Measurements from ENCODE around the gene PMM2.

PMM2 gene

GRCh38 chr16:8768692-8769091, 28.9 kb upstream of the PMM2 start:
- Histone ChIP-seq H2AFZ (ENCODE audit: low read length) (no peak overlapping the region), H3K79me2 (ENCODE audit: insufficient read depth, low read length) (no peaks in the 10 kb centered on the region), H3K9me2 (replicated peaks; ENCODE audit: low read depth, low read length) (no peaks in the 10 kb centered on the region), H3K4me3 (ENCODE audit: low read length, poor library complexity, severe bottlenecking) (no peak overlapping the region), H3K9ac (ENCODE audit: low read depth, low read length, poor library complexity, severe bottlenecking) (no peak overlapping the region), H3K4me1 (ENCODE audit: insufficient read depth, low read length, poor library complexity, severe bottlenecking) (no peaks in the 10 kb centered on the region), H4K20me1 (ENCODE audit: insufficient read depth, low read length, poor library complexity, severe bottlenecking) (no peaks in the 10 kb centered on the region), H3K27me3 (ENCODE audit: insufficient read depth, low read length, poor library complexity, severe bottlenecking) (no peaks in the 10 kb centered on the region), H3K9me3 (ENCODE audit: insufficient read depth, low read depth, low read length) (no peaks in the 10 kb centered on the region), H3K36me3 (ENCODE audit: insufficient read depth, low read length) (no peaks in the 10 kb centered on the region), H3F3A (ENCODE audit: low read depth) (no peaks in the 10 kb centered on the region), H3K4me2 (ENCODE audit: low read depth, low read length, poor library complexity, severe bottlenecking) (no peak overlapping the region)
- no peak for TF ChIP-seq EZH2phosphoT487 (IDR thresholded peaks at IDR 0.05; ENCODE audit: borderline replicate concordance)
- TF ChIP-seq, protein P1, sequence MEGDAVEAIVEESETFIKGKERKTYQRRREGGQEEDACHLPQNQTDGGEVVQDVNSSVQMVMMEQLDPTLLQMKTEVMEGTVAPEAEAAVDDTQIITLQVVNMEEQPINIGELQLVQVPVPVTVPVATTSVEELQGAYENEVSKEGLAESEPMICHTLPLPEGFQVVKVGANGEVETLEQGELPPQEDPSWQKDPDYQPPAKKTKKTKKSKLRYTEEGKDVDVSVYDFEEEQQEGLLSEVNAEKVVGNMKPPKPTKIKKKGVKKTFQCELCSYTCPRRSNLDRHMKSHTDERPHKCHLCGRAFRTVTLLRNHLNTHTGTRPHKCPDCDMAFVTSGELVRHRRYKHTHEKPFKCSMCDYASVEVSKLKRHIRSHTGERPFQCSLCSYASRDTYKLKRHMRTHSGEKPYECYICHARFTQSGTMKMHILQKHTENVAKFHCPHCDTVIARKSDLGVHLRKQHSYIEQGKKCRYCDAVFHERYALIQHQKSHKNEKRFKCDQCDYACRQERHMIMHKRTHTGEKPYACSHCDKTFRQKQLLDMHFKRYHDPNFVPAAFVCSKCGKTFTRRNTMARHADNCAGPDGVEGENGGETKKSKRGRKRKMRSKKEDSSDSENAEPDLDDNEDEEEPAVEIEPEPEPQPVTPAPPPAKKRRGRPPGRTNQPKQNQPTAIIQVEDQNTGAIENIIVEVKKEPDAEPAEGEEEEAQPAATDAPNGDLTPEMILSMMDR (conservative IDR thresholded peaks at IDR 0.05; ENCODE audit: low read length), result no peak

DNA sequence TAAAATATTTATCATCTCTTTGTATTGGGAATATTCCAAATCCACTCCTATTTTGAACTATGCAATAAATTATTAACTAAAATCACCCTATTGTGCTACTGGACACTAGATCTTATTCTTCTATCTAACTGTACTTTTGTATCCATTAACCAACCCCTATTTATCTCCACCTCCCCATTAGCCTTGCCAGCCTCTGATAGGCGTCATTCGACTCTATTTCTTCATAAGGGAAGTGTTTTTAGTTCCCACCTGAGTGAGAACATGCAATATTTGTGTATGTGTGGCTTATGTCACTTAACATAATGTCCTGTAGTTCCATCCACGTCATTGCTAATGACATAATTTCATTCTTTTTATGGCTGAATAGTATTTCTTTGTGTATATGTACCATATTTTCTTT, 24.1 kb upstream of the PMM2 start:
- Histone ChIP-seq H3K79me2 (ENCODE audit: insufficient read depth, low read length) (no peaks in the 10 kb centered on the region), H3K4me3 (ENCODE audit: low read length, poor library complexity, severe bottlenecking) (no peak overlapping the region), H3F3A (ENCODE audit: low read depth) (no peaks in the 10 kb centered on the region), H3K27me3 (ENCODE audit: insufficient read depth, low read length, poor library complexity, severe bottlenecking) (no peaks in the 10 kb centered on the region), H3K9me2 (replicated peaks; ENCODE audit: low read depth, low read length) (no peaks in the 10 kb centered on the region), H2AFZ (ENCODE audit: low read length) (no peak overlapping the region), H3K4me2 (ENCODE audit: low read depth, low read length, poor library complexity, severe bottlenecking) (no peak overlapping the region), H3K9ac (ENCODE audit: low read depth, low read length, poor library complexity, severe bottlenecking) (no peak overlapping the region), H3K4me1 (ENCODE audit: insufficient read depth, low read length, poor library complexity, severe bottlenecking) (no peaks in the 10 kb centered on the region), H3K36me3 (ENCODE audit: insufficient read depth, low read length) (no peaks in the 10 kb centered on the region), H4K20me1 (ENCODE audit: insufficient read depth, low read length, poor library complexity, severe bottlenecking) (no peaks in the 10 kb centered on the region), H3K9me3 (ENCODE audit: insufficient read depth, low read depth, low read length) (no peaks in the 10 kb centered on the region)
- no peak for TF ChIP-seq EZH2phosphoT487 (IDR thresholded peaks at IDR 0.05; ENCODE audit: borderline replicate concordance)
- TF ChIP-seq, protein P1 (conservative IDR thresholded peaks at IDR 0.05; ENCODE audit: low read length), result no peak

DNA sequence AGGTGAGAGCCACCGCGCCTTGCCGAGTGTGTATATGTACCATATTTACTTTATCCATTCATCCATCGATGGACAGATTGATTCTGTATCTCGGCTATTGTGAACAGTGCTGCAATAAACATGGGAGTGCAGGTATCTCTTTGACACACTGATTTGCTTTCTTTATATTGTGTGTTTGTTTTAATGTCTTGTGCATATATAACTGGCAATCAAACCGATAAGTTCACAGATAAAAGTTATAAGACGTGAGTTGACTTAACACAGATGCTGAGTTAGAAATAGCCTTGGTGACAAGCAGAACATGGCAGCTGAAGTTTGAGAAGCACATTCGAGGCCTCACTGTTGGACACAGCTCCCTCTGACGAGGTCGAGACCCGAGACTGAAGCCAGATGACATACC, 23.4 kb upstream of the PMM2 start:
- Histone ChIP-seq H3K4me3 (ENCODE audit: low read length, poor library complexity, severe bottlenecking) (no peak overlapping the region), H3K4me1 (ENCODE audit: insufficient read depth, low read length, poor library complexity, severe bottlenecking) (no peaks in the 10 kb centered on the region), H3K4me2 (ENCODE audit: low read depth, low read length, poor library complexity, severe bottlenecking) (no peak overlapping the region), H3K9me3 (ENCODE audit: insufficient read depth, low read depth, low read length) (no peaks in the 10 kb centered on the region), H3K27me3 (ENCODE audit: insufficient read depth, low read length, poor library complexity, severe bottlenecking) (no peaks in the 10 kb centered on the region), H4K20me1 (ENCODE audit: insufficient read depth, low read length, poor library complexity, severe bottlenecking) (no peaks in the 10 kb centered on the region), H3K79me2 (ENCODE audit: insufficient read depth, low read length) (no peaks in the 10 kb centered on the region), H2AFZ (ENCODE audit: low read length) (no peak overlapping the region), H3K9ac (ENCODE audit: low read depth, low read length, poor library complexity, severe bottlenecking) (no peak overlapping the region), H3K9me2 (replicated peaks; ENCODE audit: low read depth, low read length) (no peaks in the 10 kb centered on the region), H3F3A (ENCODE audit: low read depth) (no peaks in the 10 kb centered on the region), H3K36me3 (ENCODE audit: insufficient read depth, low read length) (no peaks in the 10 kb centered on the region)
- TF ChIP-seq EZH2phosphoT487 (IDR thresholded peaks at IDR 0.05; ENCODE audit: borderline replicate concordance), result no peak
- TF ChIP-seq, protein P1 (conservative IDR thresholded peaks at IDR 0.05; ENCODE audit: low read length), result no peak

All from Loucy (cell line).